NCI-H748 (cell line): ENCODE measurements around the gene DNER.

Source experiments
- DNase-seq: peaks from one replicate; lab custom pipeline; 2025; ENCODE audit not compliant: unreplicated experiment; lab: John Stamatoyannopoulos, UW

Gene DNER

DNA sequence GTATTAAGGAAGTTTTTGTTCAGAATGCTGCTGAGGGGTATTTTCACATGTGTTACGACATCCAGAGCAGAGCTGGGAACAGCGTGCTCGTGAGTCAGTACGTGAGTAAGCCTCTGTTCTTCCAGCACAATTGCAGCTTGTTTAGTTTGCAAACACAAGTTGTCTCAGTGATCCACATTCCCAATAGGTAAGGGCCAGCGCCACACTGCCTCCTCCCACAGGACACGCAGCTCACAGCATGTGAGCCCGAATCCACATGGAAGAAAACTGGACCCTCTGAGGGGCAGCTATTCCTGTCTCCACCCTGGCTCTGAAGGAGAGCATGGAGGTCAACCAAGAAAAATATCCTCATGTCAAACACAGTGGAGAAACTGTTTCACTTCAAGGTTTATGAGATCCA lies 269.3 kb downstream of the DNER start:
- no peak for DNase-seq

DNA sequence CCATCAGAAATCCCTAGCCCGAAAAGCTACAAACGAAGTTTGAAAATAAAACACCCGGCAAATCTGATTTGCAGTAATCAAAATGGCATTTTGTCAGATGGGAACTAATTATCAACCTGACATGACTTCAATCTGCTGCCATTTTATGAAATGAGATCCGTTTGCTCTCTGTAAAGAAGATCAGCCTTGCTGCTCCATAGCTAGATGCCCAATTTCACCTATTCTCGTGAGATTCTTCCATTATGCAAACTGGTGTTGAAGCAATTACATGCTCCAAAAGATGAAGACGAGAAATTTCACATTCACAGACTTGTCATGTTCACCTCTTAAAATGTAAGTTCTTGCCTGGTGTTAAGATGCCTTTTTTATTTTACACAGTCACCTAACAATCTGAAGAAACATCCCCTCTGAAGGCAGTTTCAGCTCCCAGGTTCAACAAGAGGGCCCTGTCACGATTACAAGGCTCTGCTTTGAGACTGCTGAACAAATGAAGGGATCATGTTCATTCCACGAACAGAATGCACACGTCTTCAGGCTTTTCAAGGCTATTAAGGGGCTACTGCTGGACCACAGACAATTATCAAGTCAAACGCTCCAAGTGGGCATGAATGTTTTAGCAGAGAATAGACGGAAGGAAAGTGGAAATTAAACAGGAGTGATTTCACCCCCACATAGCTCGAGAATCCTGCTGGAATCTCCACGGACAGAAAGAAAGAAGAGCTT lies 270.6 kb downstream of the DNER start:
- DNase-seq: no peak

DNA sequence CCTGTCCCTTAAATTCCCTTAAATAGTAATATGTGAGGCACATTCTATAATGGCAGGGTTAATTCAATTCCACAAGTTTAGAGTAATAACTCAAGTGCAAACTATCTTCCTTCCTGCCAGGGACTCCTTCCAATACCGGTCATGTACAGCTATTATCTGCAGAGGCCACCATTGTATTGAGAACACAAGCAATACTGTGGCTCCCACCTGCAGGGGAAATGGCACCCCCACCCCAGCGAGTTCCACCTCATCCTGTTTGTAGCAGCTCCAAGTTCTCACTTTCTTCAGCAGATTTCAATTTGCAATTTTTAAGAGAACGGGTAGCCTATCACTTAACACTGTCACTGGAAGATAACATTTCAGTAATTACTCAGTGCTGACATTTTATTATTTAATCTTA lies 271.2 kb downstream of the DNER start:
- DNase-seq: no peak

DNA sequence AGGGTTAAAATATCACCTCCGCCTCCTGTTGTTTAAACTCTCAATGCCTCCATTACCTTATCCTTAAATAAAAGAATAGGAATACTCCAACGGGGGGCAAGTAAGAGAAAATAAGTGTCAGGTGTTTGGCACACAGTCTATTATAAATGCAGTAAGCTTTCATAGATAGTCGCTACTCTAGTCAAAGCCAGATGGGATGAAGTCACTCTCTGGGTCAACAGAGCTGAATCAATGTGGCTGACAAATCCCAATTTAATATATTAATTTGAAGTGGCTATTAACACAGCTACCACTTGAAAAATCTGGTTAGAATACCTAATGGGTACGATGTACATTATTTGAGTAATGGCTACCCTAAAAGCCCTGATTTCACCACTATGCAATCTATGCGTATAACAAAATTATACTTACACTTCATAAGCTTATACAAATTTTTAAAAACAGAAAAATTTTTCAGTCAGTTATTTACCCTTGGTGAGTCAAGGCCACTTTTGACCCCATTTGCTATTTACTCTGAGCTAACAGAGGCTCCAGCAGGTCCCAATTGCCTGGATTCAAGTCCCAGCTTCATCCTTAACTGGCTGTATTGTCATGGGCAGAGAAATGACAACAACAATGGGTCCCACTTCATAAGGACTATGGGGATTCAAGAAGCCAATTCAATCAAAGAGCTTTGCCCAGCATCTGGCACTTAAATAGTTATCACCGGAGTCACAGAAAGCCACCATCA lies 275.8 kb downstream of the DNER start:
- DNase-seq: peak; percentile 78

DNA sequence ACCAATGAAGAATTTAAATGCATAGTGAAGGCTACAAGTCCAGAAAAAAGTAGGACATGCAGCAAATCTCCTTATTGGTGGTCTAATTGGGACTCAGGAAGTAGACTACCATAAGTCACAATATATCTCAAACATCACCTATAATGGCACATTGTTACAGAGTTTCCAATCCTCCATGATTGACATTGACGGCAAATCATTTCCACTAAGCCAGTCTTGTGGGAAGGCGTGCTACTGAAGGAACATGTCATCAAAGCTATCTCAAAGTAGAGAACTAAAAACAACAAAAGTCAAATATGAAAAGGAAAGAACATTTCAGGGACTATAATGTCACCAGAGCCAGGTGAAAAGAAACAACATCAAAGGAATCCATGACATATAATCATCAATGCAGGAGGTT lies 276.9 kb downstream of the DNER start:
- DNase-seq: no peak

DNA sequence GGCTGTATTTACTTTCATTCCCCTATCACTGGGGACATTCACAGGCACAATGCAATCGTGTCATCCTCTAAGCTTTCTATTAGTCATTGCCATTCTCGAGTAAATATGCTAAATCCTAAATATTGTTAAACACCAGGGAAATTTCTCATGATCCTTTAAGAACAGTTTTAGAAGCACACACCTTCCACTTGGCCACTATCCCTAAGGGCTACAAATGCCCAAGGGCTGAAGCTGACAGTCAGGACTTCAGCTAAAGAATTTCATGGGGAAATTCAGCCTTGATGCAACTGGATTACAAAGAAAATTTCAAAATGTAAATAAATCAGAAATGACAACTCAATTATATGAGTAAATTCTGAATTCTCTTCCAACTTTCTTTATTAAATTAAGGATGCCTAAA lies 280.2 kb downstream of the DNER start:
- no peak for DNase-seq

DNA sequence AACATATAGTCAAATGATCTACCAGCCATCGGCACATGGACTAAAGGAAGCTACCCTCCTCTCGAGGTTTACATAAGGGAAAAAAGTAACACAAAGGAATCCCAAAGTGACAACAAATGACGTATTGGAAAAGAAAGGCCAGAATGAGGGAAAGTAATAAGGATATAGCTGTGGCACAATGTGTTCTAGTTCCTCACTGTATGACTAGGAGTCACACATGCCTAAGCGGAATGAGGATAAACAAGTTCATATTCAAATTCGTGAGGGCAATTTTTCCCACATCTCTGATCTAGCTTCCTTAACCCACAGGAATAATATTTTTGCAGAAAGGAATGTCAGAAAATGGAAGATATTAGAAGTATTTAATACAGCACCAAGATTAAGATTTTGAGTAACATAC lies 281.0 kb downstream of the DNER start:
- no peak for DNase-seq

DNA sequence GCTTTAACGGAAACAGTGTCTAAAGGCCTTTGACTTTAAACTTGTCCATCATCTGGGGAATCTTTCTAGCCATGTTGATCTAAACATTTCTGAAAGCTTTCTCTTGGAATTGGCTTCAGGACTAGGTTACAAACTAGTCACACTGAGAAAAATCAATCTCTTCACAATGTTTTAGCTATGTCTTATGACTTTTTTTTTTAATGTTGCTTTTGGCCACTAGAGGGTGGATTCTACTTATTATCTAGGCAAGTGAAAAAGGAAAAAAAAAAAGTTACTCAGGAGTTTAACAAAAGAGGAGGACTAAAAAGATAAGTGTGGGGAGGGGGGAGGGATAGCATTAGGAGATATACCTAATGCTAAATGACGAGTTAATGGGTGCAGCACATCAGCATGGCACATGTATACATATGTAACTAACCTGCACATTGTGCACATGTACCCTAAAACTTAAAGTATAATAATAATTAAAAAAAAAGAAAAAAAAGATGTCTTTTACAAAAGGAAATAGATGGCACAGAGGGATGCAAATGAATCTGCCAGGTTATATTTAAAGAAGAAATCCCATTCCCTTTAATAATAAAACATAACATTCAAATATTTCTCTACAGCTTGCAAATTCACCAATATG lies 282.9 kb downstream of the DNER start:
- peak; percentile 50 for DNase-seq

DNA sequence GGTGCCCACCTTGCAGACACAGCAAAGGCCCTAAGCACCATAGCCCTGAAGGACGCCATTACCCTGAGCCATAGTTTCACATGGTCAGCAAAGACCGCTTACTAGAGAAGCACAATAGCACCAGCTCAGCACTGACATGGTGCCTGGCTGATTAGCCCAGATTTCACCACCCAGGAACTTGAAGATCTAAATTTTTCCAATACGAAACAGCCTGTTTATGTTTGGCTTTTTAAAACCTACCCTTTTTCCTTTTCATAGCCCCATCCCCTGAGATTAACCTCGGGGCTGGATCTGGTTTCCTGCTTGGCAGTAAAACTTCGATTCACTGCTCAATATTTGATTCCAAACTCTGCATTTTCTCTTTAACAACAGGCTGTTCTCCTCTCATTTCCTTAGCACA lies 284.8 kb downstream of the DNER start:
- DNase-seq: no peak

DNA sequence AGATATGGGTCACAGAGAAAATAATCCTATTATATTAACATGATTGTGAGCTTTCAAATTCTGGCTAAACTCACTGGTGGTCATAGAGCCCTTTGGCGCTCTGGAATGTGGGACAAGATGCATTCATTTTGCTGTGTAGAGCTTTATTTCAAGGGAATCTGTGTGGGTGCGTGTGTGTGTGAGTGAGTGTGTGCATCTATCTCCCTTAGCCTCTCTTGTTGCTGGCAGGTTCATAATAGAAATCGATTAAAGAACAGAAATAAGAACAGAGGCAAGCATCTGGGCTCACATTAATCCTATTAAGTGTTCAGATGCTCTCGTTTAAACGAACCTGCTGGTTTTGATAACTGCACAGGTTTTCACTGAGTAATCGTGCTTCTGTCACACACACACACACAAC lies 287.9 kb downstream of the DNER start:
- no peak for DNase-seq

DNA sequence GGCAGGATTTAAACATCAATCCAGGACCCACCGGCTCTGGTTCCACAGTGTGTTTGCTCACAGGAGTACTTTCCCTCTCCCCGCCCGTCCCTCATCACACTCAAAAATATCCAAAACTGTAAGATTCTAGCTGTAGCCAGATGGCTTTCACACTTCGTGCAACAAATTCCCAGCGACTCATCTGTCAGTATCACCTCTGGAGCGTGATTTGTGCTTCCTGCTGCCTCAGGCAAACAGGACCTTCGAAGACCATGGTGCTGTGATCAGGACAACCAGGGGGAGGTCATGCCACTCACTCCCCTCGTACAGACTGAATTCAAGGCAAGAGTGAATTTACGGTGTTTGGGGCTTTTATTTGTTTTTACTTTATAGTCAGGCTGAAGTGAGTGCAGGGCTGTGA lies 288.8 kb downstream of the DNER start:
- no peak for DNase-seq

DNA sequence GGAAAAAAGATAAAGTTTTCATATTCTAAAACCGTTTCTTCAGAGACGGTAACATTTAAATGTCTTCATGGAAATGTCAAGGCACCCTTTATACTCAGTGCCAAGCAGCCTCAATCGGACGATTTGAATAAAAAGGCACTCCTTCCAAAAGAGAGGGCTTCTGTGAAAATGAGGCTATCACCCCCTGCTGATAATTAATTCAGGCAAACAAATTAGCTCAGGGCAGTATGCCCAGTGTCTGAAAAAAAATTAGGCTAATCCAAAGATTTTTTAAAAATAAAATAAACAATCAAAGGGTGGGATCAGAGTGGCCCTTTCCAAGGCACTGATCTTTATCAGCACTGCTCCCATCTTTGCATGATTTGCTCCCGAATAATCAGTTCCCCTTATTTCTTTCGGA lies 292.3 kb downstream of the DNER start:
- peak; percentile 63 for DNase-seq

DNA sequence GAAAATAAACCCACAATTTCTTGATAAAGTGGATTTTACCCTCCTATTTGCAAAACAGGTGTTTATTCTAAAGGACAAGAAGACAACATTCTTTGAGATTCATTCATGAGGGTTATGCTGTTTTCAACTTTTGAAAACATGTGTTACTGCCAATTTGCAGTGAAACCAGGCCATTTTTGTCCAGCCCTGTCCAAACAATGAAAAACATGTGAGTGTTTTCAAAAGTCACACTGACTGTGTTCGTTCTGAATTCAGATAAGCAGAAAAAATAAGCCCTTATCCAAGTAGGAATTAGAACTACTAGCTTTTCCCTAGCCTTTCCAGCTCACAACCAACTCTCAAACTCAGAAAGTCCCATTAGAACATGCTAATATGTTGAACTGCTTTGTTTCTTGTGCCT lies 295.2 kb downstream of the DNER start:
- no peak for DNase-seq

DNA sequence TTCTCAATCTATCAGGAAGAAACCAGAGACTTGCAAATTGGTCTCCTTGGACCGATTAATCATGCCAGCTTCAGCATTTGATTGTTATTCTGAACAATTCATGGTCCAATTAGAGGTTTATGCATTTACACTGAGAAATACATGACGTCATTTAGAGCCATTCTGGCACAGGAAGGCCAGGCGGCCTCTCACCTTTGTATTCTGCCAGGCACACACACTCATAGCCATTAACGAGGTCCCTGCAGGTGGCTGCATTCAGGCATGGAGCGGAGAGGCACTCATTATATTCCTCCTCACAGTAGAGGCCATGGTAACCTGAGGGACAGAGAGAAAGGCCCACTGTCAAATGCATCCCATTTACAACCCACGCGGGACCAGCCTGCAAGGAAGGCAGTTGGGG lies 296.4 kb downstream of the DNER start:
- peak; percentile 97 for DNase-seq

DNA sequence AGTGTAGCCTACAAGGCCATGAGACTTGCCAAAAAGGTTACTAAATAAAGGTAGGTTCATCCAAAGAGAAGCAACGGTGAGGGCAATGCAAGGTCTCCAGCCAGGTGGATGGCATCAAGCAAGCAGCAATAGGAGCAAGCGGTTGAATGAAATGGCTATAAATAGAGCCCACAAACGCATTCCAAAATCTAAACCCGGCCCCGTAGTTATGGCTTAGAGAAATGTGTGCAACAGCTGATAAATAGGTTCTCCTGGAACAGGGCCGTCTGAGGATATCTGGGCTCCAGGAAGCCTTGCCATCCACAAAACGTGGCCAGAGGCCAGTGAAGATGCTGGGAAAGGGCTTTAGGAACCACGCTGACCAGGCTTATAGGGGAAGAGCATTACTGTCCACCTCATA lies 297.2 kb downstream of the DNER start:
- DNase-seq: no peak

DNA sequence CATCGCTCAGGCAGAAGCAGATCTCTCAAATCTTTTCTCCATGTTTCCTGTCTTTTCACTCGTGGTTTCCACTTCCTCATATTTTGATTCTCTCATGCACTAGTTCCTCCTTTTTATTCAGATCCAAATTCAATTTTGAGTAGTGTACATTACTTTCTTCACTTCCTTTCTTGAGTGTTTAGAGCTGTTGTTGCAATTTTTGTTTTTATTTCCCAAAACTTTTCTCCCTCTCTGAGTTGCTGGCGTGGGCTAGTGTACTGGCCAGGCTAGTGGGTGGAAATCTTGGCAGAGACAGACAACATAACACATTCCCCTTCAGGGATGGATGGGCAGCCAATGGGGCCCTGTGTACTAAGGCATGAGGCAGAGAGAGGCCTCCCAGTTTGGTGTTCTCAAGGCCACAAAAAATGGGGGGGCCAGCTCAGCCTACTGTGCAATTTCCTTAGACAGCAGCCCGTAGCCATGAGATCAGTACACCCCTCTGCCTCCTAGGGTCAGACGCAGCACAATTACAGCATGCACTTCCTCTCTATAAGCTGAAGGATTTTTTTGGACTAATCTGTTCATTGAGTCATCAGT lies 298.1 kb downstream of the DNER start:
- no peak for DNase-seq

DNA sequence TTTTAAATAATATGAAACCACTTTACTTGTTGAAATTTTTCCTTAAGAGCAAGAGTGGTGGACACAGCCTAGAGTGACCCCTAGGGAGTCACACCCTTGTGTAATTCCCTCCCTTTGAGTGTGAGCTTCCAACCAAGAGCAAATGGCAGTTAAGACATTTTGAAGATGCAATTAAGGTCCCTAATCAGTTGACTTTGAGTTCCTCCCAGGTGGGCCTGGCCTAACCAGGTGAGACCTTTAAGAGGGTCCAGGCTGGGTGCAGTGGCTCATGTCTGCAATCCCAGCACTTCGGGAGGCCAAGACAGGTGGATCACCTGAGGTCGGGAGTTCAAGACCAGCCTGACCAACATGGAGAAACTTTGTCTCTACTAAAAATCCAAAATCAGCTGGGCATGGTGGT lies 299.7 kb downstream of the DNER start:
- no peak for DNase-seq

DNA sequence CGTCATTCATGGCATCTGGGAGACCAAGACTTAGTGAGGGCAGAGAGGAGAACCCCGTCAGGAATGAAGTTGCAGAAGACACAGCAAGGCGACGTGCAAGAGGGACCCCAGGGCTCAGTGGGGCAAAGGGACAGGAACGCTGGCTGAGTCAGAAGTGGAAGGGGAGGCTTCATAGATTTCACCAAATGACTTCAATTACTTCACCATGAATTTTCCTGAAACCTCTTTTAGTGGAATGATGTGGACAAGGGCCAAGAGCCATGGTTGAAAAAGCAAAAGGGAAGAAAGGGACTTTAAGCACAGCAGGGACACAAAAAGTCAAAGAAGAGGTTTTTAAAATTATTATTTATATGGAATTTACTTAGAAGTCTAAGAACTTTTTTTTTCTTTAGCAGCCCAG lies 301.7 kb downstream of the DNER start:
- DNase-seq: no peak

DNA sequence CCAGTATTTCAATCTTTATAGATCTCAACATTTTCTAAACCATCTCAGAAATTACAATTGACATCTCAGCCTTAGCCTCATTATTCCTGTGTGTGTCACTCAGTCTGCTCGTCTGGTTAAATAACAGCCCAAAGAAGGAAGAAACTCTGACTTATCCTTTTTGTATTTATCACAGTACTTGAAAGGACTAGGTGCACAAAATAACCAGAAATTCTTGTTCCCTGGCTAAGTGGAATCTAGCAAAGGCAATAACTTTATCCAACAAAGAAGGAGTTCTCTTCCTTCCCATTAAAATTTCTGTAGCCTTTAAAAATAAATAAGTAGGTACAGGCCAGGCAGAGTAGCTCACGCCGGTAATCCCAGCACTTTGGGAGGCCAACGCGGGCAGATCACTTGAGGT lies 303.4 kb downstream of the DNER start:
- DNase-seq: no peak

DNA sequence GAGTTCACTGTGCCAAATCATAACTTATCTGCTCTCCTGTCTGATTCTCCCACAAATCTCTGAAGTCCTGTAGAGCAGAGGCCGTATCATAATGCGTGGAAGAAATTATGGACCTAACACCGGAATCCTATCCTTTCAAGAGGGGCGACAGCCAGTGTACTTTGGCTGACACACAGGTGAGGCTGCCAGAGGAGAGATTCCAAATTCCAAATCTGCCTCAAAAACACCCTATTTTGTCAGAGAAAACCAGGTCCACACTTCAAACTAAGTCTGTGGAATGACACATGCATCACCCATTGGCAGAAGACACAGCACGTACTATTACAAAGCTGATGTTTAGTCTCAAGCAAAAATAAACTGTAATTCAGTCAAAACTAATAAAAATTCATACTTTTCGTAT lies 304.1 kb downstream of the DNER start:
- DNase-seq: no peak

DNA sequence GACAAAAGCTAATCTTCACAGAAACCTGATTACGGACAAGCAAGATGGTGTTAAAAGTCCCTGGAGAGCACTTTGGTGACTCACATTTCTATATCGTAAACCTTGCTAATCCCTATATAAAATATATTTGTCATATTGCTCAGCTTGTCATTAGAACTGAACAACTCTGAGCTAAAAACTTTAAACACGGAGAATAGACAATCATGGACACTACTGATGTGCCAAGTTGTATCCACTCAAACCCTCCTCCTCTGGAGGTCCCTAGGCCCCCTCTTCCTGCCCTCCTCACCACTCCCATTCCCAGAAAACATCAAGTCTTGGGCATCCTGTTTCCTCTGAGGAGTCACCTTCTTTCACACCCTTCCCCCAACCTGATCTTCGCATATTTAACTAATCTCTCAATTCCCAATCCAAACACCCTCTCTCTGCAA lies 304.6 kb downstream of the DNER start:
- no peak for DNase-seq

DNA sequence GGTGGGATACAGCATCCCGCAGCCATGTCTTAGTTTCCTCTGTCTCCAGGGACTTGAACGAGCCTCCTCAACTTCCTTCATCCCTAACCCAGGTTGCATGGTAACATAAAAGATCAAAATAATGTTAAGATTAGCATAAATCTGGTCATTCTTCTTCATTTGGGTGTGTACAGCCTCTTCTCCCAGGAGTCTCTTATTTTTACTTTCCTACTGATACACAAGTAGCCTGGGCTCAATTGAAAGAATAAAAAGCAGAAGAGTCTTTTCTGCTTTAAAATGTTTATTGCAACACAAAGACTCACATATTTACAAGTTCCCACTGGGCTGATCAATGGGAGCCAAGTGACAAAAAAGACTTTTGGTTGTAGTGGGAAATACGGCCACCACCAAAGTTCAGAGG lies 305.4 kb downstream of the DNER start:
- no peak for DNase-seq
